Stimulated activated naive CD8-positive, alpha-beta T cell treated with anti-CD3 and anti-CD28 coated beads, Interleukin-15, Interleukin-2, amounts not matched to agents 100 ng/mL and 50 ng/mL, for 24 hours (primary cell): ENCODE results near the gene SUSD3.

Experiments used
- H3K27ac Mint-ChIP-seq: one replicate; pipeline ENCODE4 v1.8.0; 2021; ENCODE audit warnings: mild to moderate bottlenecking, mixed read lengths
- H3K27me3 Mint-ChIP-seq: one replicate; pipeline ENCODE4 v1.8.0; 2021; ENCODE audit warnings: mixed read lengths
- H3K36me3 Mint-ChIP-seq: one replicate; pipeline ENCODE4 v1.8.0; 2021; ENCODE audit warnings: low read depth, mixed read lengths
- H3K4me1 Mint-ChIP-seq: one replicate; pipeline ENCODE4 v1.8.0; 2021; ENCODE audit warnings: low read depth, mixed read lengths
- H3K4me3 Mint-ChIP-seq: one replicate; pipeline ENCODE4 v1.8.0; 2021; ENCODE audit warnings: mild to moderate bottlenecking, mixed read lengths
- H3K9me3 Mint-ChIP-seq: one replicate; pipeline ENCODE4 v1.8.0; 2021; ENCODE audit warnings: mixed read lengths

SUSD3 gene

GRCh38 chr9:93119953-93120845, 61.7 kb downstream of the SUSD3 start:
- H3K4me3 Mint-ChIP-seq, result no peak overlapping the region
- H3K4me1 Mint-ChIP-seq, result peaks cover 20% of the 10 kb centered on the region
- H3K27me3 Mint-ChIP-seq, result no peaks in the 10 kb centered on the region
- H3K9me3 Mint-ChIP-seq, result no peaks in the 10 kb centered on the region
- H3K27ac Mint-ChIP-seq, result peak overlapping the region; percentile 79
- peaks cover 17% of the 10 kb centered on the region for H3K36me3 Mint-ChIP-seq

GRCh38 chr9:93120846-93121315, 62.4 kb downstream of the SUSD3 start:
- H3K4me3 Mint-ChIP-seq, result no peak overlapping the region
- H3K9me3 Mint-ChIP-seq, result no peaks in the 10 kb centered on the region
- H3K36me3 Mint-ChIP-seq, result peaks cover 20% of the 10 kb centered on the region
- peaks cover 23% of the 10 kb centered on the region for H3K4me1 Mint-ChIP-seq
- H3K27me3 Mint-ChIP-seq, result no peaks in the 10 kb centered on the region
- no peak overlapping the region for H3K27ac Mint-ChIP-seq

GRCh38 chr9:93121316-93122241, 63.1 kb downstream of the SUSD3 start:
- Mint-ChIP-seq H3K27me3 (no peaks in the 10 kb centered on the region), H3K36me3 (peaks cover 25% of the 10 kb centered on the region), H3K4me3 (no peak overlapping the region), H3K4me1 (peaks cover 30% of the 10 kb centered on the region), H3K27ac (no peak overlapping the region), H3K9me3 (no peaks in the 10 kb centered on the region)

- no peak overlapping the region for H3K27ac Mint-ChIP-seq
- H3K9me3 Mint-ChIP-seq, result no peaks in the 10 kb centered on the region
- H3K4me3 Mint-ChIP-seq, result no peak overlapping the region
- H3K27me3 Mint-ChIP-seq, result no peaks in the 10 kb centered on the region
- peaks cover 25% of the 10 kb centered on the region for H3K36me3 Mint-ChIP-seq
- peaks cover 42% of the 10 kb centered on the region for H3K4me1 Mint-ChIP-seq
These were observed 64.3 kb downstream of the SUSD3 start for GRCh38 chr9:93122721-93123221.

GRCh38 chr9:93123561-93124283, 65.2 kb downstream of the SUSD3 start:
- Mint-ChIP-seq H3K27me3 (no peaks in the 10 kb centered on the region), H3K9me3 (no peaks in the 10 kb centered on the region), H3K4me3 (no peak overlapping the region), H3K36me3 (peaks cover 25% of the 10 kb centered on the region), H3K27ac (no peak overlapping the region), H3K4me1 (peaks cover 51% of the 10 kb centered on the region)

- Mint-ChIP-seq H3K9me3 (no peaks in the 10 kb centered on the region), H3K4me1 (peaks cover 45% of the 10 kb centered on the region)
These were observed 66.3 kb downstream of the SUSD3 start for GRCh38 chr9:93124793-93125192.

GRCh38 chr9:93125331-93125894, 66.9 kb downstream of the SUSD3 start:
- Mint-ChIP-seq H3K27me3 (no peaks in the 10 kb centered on the region), H3K36me3 (peaks cover 23% of the 10 kb centered on the region), H3K27ac (peak overlapping the region; percentile 71), H3K9me3 (no peaks in the 10 kb centered on the region), H3K4me1 (peaks cover 41% of the 10 kb centered on the region), H3K4me3 (no peak overlapping the region)

More at GRCh38 chr9:93124793-93125192, 66.3 kb downstream of the SUSD3 start:
- Mint-ChIP-seq H3K27me3 (no peaks in the 10 kb centered on the region), H3K36me3 (peaks cover 25% of the 10 kb centered on the region), H3K27ac (no peak overlapping the region), H3K4me3 (no peak overlapping the region)

- no peaks in the 10 kb centered on the region for H3K9me3 Mint-ChIP-seq
- peak overlapping the region; percentile 71 for H3K27ac Mint-ChIP-seq
- H3K4me3 Mint-ChIP-seq, result peak overlapping the region; percentile 48
- H3K4me1 Mint-ChIP-seq, result peaks cover 47% of the 10 kb centered on the region
- no peaks in the 10 kb centered on the region for H3K27me3 Mint-ChIP-seq
- H3K36me3 Mint-ChIP-seq, result peaks cover 22% of the 10 kb centered on the region
These were observed 67.8 kb downstream of the SUSD3 start for GRCh38 chr9:93126151-93126781.

- H3K4me3 Mint-ChIP-seq, result peak overlapping the region; percentile 48
- peak overlapping the region; percentile 87 for H3K27ac Mint-ChIP-seq
- H3K27me3 Mint-ChIP-seq, result no peaks in the 10 kb centered on the region
- H3K9me3 Mint-ChIP-seq, result no peaks in the 10 kb centered on the region
- peaks cover 54% of the 10 kb centered on the region for H3K4me1 Mint-ChIP-seq
- H3K36me3 Mint-ChIP-seq, result peaks cover 26% of the 10 kb centered on the region
These were observed 68.4 kb downstream of the SUSD3 start for GRCh38 chr9:93126825-93127368.

GRCh38 chr9:93127395-93127911, 69.0 kb downstream of the SUSD3 start:
- H3K27ac Mint-ChIP-seq, result peak overlapping the region; percentile 87

GRCh38 chr9:93128011-93128714, 69.7 kb downstream of the SUSD3 start:
- Mint-ChIP-seq H3K27me3 (no peaks in the 10 kb centered on the region), H3K9me3 (no peaks in the 10 kb centered on the region), H3K36me3 (peaks cover 29% of the 10 kb centered on the region), H3K27ac (peak overlapping the region; percentile 18), H3K4me1 (peaks cover 66% of the 10 kb centered on the region), H3K4me3 (peak overlapping the region; percentile 7)

More at GRCh38 chr9:93127395-93127911, 69.0 kb downstream of the SUSD3 start:
- peak overlapping the region; percentile 48 for H3K4me3 Mint-ChIP-seq
- H3K4me1 Mint-ChIP-seq, result peaks cover 59% of the 10 kb centered on the region
- H3K27me3 Mint-ChIP-seq, result no peaks in the 10 kb centered on the region
- peaks cover 29% of the 10 kb centered on the region for H3K36me3 Mint-ChIP-seq
- H3K9me3 Mint-ChIP-seq, result no peaks in the 10 kb centered on the region

- Mint-ChIP-seq H3K27ac (no peak overlapping the region), H3K4me1 (peaks cover 67% of the 10 kb centered on the region), H3K9me3 (no peaks in the 10 kb centered on the region), H3K36me3 (peaks cover 29% of the 10 kb centered on the region), H3K27me3 (no peaks in the 10 kb centered on the region), H3K4me3 (no peak overlapping the region)
These were observed 70.3 kb downstream of the SUSD3 start for GRCh38 chr9:93128715-93129224.
